ENCODE measurements around the gene UGT1A9.

- TF ChIP-seq POLR2A (IDR thresholded peaks at IDR 0.05) (no peak), POLR2AphosphoS5 (IDR thresholded peaks at IDR 0.05) (no peak)
Measured at GRCh38 chr2:233773854-233774253, 102.2 kb downstream of the UGT1A9 start.

Measured in transverse colon (tissue), 3 donors.